HCT116 (cell line): ENCODE data around the gene DLST.

Experiments
- CEBPB ChIP-seq: IDR thresholded peaks from 2 replicates; pipeline ENCODE4 v1.6.1; 2012; ENCODE audit warnings: low read depth
- EZH2 ChIP-seq: fragments of 200-600 bp; sonication (generic); IDR thresholded peaks from 2 replicates; pipeline ENCODE4 v1.6.1; 2017; ENCODE audit warnings: antibody characterized with exemption, mixed run types
- EZH2phosphoT487 ChIP-seq: fragments of 200-600 bp; IDR thresholded peaks from 2 replicates; pipeline ENCODE4 v1.6.1; 2018; ENCODE audit warnings: antibody characterized with exemption, borderline replicate concordance
- POLR2A ChIP-seq: IDR thresholded peaks from 2 replicates; pipeline ENCODE4 v1.7.0; 2011; ENCODE audit warnings: borderline replicate concordance; ENCODE audit not compliant: insufficient read depth, insufficient read length; ENCODE audit errors: extremely low read depth
- POLR2AphosphoS5 ChIP-seq: IDR thresholded peaks from 2 replicates; pipeline ENCODE4 v1.6.1; 2011; ENCODE audit warnings: mild to moderate bottlenecking, low read depth, low read length, moderate library complexity
- RAD21 ChIP-seq: IDR thresholded peaks from 2 replicates; pipeline ENCODE4 v1.6.1; 2012; ENCODE audit warnings: low read depth, mild to moderate bottlenecking
- SIN3A ChIP-seq: IDR thresholded peaks from 2 replicates; pipeline ENCODE4 v1.6.1; 2012; ENCODE audit warnings: low read depth
- TCF7L2 ChIP-seq: IDR thresholded peaks from 2 replicates; pipeline ENCODE4 v1.7.0; 2011; ENCODE audit warnings: borderline replicate concordance, inconsistent platforms; ENCODE audit not compliant: insufficient read depth, insufficient read length; ENCODE audit errors: extremely low read depth
- ZNF274 ChIP-seq: fragments of 200-500 bp; sonication (Bioruptor generic); IDR thresholded peaks from 2 replicates; pipeline ENCODE4 v1.6.1; 2014; ENCODE audit warnings: mild to moderate bottlenecking, low read depth, low read length, inconsistent platforms
- TF ChIP-seq, protein P1 (sequence below), 3 experiments: fragments of 200-600 bp in 1 of 3; sonication (generic) in 1 of 3; IDR thresholded peaks in 2 of 3; conservative IDR thresholded peaks in 1 of 3; 2 replicates each; pipeline ENCODE4 v1.5.1; 2012 to 2017; ENCODE audit warnings: low read depth in 2 of 3, low read length in 2 of 3, antibody characterized with exemption in 1 of 3, borderline replicate concordance in 1 of 3, control low read depth in 1 of 3, mild to moderate bottlenecking in 1 of 3, mixed read lengths in 1 of 3, mixed run types in 1 of 3, moderate library complexity in 1 of 3; ENCODE audit not compliant: insufficient read depth in 1 of 3
- TF ChIP-seq, protein P2 (sequence below): IDR thresholded peaks from 2 replicates; pipeline ENCODE4 v1.6.1; 2012; ENCODE audit warnings: low read depth
- TF ChIP-seq, protein P3 (sequence below): IDR thresholded peaks from 2 replicates; pipeline ENCODE4 v1.6.1; 2012

DNA sequence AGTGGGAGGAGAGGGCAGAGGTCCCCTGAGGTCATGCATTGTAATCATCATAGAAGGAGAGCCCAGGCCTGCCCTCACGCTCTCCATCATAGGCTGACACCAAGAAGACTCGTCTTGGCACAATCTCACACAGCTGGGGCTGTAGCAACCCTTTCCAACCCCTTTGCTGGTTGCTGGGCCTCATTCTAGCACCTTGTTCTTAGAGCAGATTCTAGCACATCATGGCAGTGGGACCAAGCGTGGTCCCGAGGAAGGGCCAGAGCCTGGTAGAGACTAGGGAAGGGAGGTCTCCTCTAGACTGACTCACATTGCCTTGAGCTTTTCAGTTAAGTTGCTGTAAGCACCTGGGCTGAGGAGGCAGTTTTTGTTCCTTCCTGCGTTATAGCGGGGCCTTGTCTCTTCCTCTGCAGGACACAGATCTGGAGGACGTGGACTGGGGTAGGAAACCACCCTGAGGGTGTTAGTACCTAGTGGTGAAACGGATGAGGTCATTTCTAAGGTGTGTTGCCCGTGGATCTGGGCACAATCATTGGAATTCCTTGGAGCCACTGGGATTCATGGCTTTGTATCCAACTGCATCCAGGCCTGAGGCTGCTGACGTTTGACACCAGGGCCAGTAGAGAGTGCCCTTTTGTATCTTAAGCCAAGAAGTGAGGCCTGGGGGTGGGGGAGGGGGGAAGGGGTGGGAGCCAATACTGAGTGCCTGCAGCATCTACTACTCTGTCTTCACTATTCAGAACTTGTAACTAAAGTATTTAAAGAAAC lies 21.4 kb downstream of the DLST start:
- TF ChIP-seq TCF7L2, result no peak
- no peak for TF ChIP-seq RAD21
- TF ChIP-seq, protein P1, sequence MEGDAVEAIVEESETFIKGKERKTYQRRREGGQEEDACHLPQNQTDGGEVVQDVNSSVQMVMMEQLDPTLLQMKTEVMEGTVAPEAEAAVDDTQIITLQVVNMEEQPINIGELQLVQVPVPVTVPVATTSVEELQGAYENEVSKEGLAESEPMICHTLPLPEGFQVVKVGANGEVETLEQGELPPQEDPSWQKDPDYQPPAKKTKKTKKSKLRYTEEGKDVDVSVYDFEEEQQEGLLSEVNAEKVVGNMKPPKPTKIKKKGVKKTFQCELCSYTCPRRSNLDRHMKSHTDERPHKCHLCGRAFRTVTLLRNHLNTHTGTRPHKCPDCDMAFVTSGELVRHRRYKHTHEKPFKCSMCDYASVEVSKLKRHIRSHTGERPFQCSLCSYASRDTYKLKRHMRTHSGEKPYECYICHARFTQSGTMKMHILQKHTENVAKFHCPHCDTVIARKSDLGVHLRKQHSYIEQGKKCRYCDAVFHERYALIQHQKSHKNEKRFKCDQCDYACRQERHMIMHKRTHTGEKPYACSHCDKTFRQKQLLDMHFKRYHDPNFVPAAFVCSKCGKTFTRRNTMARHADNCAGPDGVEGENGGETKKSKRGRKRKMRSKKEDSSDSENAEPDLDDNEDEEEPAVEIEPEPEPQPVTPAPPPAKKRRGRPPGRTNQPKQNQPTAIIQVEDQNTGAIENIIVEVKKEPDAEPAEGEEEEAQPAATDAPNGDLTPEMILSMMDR (IDR thresholded peaks at IDR 0.05 in 2 of 3, conservative IDR thresholded peaks at IDR 0.05 in 1 of 3; ENCODE audit: borderline replicate concordance in 1 of 3, insufficient read depth in 1 of 3, low read depth in 2 of 3, low read length in 2 of 3), result no peak
- TF ChIP-seq, protein P2, sequence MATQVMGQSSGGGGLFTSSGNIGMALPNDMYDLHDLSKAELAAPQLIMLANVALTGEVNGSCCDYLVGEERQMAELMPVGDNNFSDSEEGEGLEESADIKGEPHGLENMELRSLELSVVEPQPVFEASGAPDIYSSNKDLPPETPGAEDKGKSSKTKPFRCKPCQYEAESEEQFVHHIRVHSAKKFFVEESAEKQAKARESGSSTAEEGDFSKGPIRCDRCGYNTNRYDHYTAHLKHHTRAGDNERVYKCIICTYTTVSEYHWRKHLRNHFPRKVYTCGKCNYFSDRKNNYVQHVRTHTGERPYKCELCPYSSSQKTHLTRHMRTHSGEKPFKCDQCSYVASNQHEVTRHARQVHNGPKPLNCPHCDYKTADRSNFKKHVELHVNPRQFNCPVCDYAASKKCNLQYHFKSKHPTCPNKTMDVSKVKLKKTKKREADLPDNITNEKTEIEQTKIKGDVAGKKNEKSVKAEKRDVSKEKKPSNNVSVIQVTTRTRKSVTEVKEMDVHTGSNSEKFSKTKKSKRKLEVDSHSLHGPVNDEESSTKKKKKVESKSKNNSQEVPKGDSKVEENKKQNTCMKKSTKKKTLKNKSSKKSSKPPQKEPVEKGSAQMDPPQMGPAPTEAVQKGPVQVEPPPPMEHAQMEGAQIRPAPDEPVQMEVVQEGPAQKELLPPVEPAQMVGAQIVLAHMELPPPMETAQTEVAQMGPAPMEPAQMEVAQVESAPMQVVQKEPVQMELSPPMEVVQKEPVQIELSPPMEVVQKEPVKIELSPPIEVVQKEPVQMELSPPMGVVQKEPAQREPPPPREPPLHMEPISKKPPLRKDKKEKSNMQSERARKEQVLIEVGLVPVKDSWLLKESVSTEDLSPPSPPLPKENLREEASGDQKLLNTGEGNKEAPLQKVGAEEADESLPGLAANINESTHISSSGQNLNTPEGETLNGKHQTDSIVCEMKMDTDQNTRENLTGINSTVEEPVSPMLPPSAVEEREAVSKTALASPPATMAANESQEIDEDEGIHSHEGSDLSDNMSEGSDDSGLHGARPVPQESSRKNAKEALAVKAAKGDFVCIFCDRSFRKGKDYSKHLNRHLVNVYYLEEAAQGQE, result no peak
- no peak for TF ChIP-seq SIN3A
- TF ChIP-seq EZH2phosphoT487, result no peak
- no peak for TF ChIP-seq ZNF274
- no peak for TF ChIP-seq POLR2AphosphoS5
- no peak for TF ChIP-seq POLR2A
- no peak for TF ChIP-seq CEBPB
- TF ChIP-seq EZH2, result no peak
- TF ChIP-seq, protein P3, sequence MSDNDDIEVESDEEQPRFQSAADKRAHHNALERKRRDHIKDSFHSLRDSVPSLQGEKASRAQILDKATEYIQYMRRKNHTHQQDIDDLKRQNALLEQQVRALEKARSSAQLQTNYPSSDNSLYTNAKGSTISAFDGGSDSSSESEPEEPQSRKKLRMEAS, result no peak
